Activated naive CD4-positive, alpha-beta T cell treated with anti-CD3 and anti-CD28 coated beads, Interleukin-2, amount 50 U/mL, for 24 hours (primary cell): Measurements from ENCODE around the gene SCN1B.

Source experiments
- H3K27ac Mint-ChIP-seq: one replicate; pipeline ENCODE4 v1.8.0; 2021; ENCODE audit warnings: mild to moderate bottlenecking, mixed read lengths
- H3K27me3 Mint-ChIP-seq: one replicate; pipeline ENCODE4 v1.8.0; 2021; ENCODE audit warnings: mixed read lengths
- H3K36me3 Mint-ChIP-seq: one replicate; pipeline ENCODE4 v1.8.0; 2021; ENCODE audit warnings: mixed read lengths
- H3K4me1 Mint-ChIP-seq: one replicate; pipeline ENCODE4 v1.8.0; 2021; ENCODE audit warnings: mixed read lengths
- H3K4me3 Mint-ChIP-seq: one replicate; pipeline ENCODE4 v1.8.0; 2021; ENCODE audit warnings: mild to moderate bottlenecking, mixed read lengths
- H3K9me3 Mint-ChIP-seq: one replicate; pipeline ENCODE4 v1.8.0; 2021; ENCODE audit warnings: mixed read lengths

Gene SCN1B

GRCh38 chr19:35077411-35078223 is 47.3 kb downstream of the SCN1B start:
- Mint-ChIP-seq H3K4me3 (no peak overlapping the region), H3K9me3 (no peaks in the 10 kb centered on the region), H3K27me3 (no peaks in the 10 kb centered on the region), H3K36me3 (no peaks in the 10 kb centered on the region), H3K27ac (no peak overlapping the region), H3K4me1 (no peaks in the 10 kb centered on the region)

GRCh38 chr19:35079826-35080225 is 49.6 kb downstream of the SCN1B start:
- Mint-ChIP-seq H3K36me3 (no peaks in the 10 kb centered on the region), H3K4me3 (no peak overlapping the region), H3K9me3 (no peaks in the 10 kb centered on the region), H3K27ac (no peak overlapping the region), H3K4me1 (no peaks in the 10 kb centered on the region), H3K27me3 (no peaks in the 10 kb centered on the region)

- H3K36me3 Mint-ChIP-seq: no peaks in the 10 kb centered on the region
- H3K4me3 Mint-ChIP-seq: no peak overlapping the region
- H3K27ac Mint-ChIP-seq: no peak overlapping the region
- H3K27me3 Mint-ChIP-seq: no peaks in the 10 kb centered on the region
- peaks cover 2% of the 10 kb centered on the region for H3K4me1 Mint-ChIP-seq
- H3K9me3 Mint-ChIP-seq: no peaks in the 10 kb centered on the region
Measured at GRCh38 chr19:35080613-35081170, 50.4 kb downstream of the SCN1B start.

GRCh38 chr19:35081201-35081600 is 50.9 kb downstream of the SCN1B start:
- no peak overlapping the region for H3K4me3 Mint-ChIP-seq
- no peaks in the 10 kb centered on the region for H3K36me3 Mint-ChIP-seq
- H3K4me1 Mint-ChIP-seq: peaks cover 5% of the 10 kb centered on the region
- H3K9me3 Mint-ChIP-seq: no peaks in the 10 kb centered on the region
- H3K27ac Mint-ChIP-seq: no peak overlapping the region
- H3K27me3 Mint-ChIP-seq: no peaks in the 10 kb centered on the region

GRCh38 chr19:35083691-35084508 is 53.6 kb downstream of the SCN1B start:
- no peaks in the 10 kb centered on the region for H3K27me3 Mint-ChIP-seq
- H3K27ac Mint-ChIP-seq: no peak overlapping the region
- peaks cover 5% of the 10 kb centered on the region for H3K4me1 Mint-ChIP-seq
- H3K9me3 Mint-ChIP-seq: no peaks in the 10 kb centered on the region
- no peaks in the 10 kb centered on the region for H3K36me3 Mint-ChIP-seq
- H3K4me3 Mint-ChIP-seq: no peak overlapping the region

GRCh38 chr19:35084509-35084762 is 54.2 kb downstream of the SCN1B start:
- Mint-ChIP-seq H3K36me3 (no peaks in the 10 kb centered on the region), H3K4me1 (peaks cover 5% of the 10 kb centered on the region)

GRCh38 chr19:35085947-35086346 is 55.7 kb downstream of the SCN1B start:
- no peaks in the 10 kb centered on the region for H3K9me3 Mint-ChIP-seq
- H3K4me3 Mint-ChIP-seq: no peak overlapping the region
- H3K4me1 Mint-ChIP-seq: peaks cover 9% of the 10 kb centered on the region
- H3K27ac Mint-ChIP-seq: no peak overlapping the region
- H3K27me3 Mint-ChIP-seq: peaks cover 4% of the 10 kb centered on the region
- H3K36me3 Mint-ChIP-seq: no peaks in the 10 kb centered on the region

More at GRCh38 chr19:35084509-35084762, 54.2 kb downstream of the SCN1B start:
- no peaks in the 10 kb centered on the region for H3K27me3 Mint-ChIP-seq
- no peak overlapping the region for H3K4me3 Mint-ChIP-seq
- H3K9me3 Mint-ChIP-seq: no peaks in the 10 kb centered on the region
- no peak overlapping the region for H3K27ac Mint-ChIP-seq

- no peak overlapping the region for H3K27ac Mint-ChIP-seq
Measured at GRCh38 chr19:35086455-35086854, 56.2 kb downstream of the SCN1B start.

GRCh38 chr19:35087393-35087792 is 57.1 kb downstream of the SCN1B start:
- Mint-ChIP-seq H3K4me3 (no peak overlapping the region), H3K27ac (no peak overlapping the region), H3K4me1 (peaks cover 9% of the 10 kb centered on the region), H3K36me3 (no peaks in the 10 kb centered on the region), H3K27me3 (peaks cover 4% of the 10 kb centered on the region), H3K9me3 (no peaks in the 10 kb centered on the region)

More at GRCh38 chr19:35086455-35086854, 56.2 kb downstream of the SCN1B start:
- peaks cover 4% of the 10 kb centered on the region for H3K27me3 Mint-ChIP-seq
- H3K9me3 Mint-ChIP-seq: no peaks in the 10 kb centered on the region
- peaks cover 9% of the 10 kb centered on the region for H3K4me1 Mint-ChIP-seq
- no peaks in the 10 kb centered on the region for H3K36me3 Mint-ChIP-seq
- no peak overlapping the region for H3K4me3 Mint-ChIP-seq

- Mint-ChIP-seq H3K36me3 (no peaks in the 10 kb centered on the region), H3K27me3 (peaks cover 4% of the 10 kb centered on the region), H3K27ac (no peak overlapping the region), H3K4me1 (peaks cover 9% of the 10 kb centered on the region), H3K4me3 (no peak overlapping the region), H3K9me3 (no peaks in the 10 kb centered on the region)
Measured at GRCh38 chr19:35088131-35088913, 58.1 kb downstream of the SCN1B start.

- Mint-ChIP-seq H3K27ac (no peak overlapping the region), H3K9me3 (no peaks in the 10 kb centered on the region), H3K36me3 (no peaks in the 10 kb centered on the region), H3K4me1 (peaks cover 9% of the 10 kb centered on the region), H3K4me3 (no peak overlapping the region), H3K27me3 (peaks cover 4% of the 10 kb centered on the region)
Measured at GRCh38 chr19:35089554-35089953, 59.3 kb downstream of the SCN1B start.
